ENCODE measurements around the gene MGLL.

- TF ChIP-seq, protein P1, sequence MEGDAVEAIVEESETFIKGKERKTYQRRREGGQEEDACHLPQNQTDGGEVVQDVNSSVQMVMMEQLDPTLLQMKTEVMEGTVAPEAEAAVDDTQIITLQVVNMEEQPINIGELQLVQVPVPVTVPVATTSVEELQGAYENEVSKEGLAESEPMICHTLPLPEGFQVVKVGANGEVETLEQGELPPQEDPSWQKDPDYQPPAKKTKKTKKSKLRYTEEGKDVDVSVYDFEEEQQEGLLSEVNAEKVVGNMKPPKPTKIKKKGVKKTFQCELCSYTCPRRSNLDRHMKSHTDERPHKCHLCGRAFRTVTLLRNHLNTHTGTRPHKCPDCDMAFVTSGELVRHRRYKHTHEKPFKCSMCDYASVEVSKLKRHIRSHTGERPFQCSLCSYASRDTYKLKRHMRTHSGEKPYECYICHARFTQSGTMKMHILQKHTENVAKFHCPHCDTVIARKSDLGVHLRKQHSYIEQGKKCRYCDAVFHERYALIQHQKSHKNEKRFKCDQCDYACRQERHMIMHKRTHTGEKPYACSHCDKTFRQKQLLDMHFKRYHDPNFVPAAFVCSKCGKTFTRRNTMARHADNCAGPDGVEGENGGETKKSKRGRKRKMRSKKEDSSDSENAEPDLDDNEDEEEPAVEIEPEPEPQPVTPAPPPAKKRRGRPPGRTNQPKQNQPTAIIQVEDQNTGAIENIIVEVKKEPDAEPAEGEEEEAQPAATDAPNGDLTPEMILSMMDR (IDR thresholded peaks at IDR 0.05; ENCODE audit: insufficient read depth, low read length, poor library complexity, severe bottlenecking): no peak
- no peak for TF ChIP-seq EZH2phosphoT487 (conservative IDR thresholded peaks at IDR 0.05; ENCODE audit: low read length)
Observed at GRCh38 chr3:127688022-127688415, 134.3 kb downstream of the MGLL start.
